HepG2 (cell line): ENCODE data around the gene RARG. TPM values are rescaled to one million over a fixed set of nuclear protein-coding genes. Genes with fewer than 3 reads are reported as not detected.

Experiments used
- ARHGAP35 ChIP-seq: sonication (generic); formaldehyde crosslinking; IDR thresholded peaks from 2 replicates; pipeline ENCODE4 v1.9.0; 2022; ENCODE audit warnings: mild to moderate bottlenecking, inconsistent platforms, moderate library complexity, missing genetic modification reagents, borderline replicate concordance
- CTCF ChIP-seq: sonication (generic); formaldehyde crosslinking; IDR thresholded peaks from 2 replicates; pipeline ENCODE4 v1.5.0; 2020; ENCODE audit warnings: mild to moderate bottlenecking, missing genetic modification reagents, moderate library complexity
- DNMT1 ChIP-seq: sonication (generic); formaldehyde crosslinking; IDR thresholded peaks from 2 replicates; pipeline ENCODE4 v1.5.1; 2020; ENCODE audit warnings: mild to moderate bottlenecking, missing genetic modification reagents
- ERF ChIP-seq: IDR thresholded peaks from 2 replicates; pipeline ENCODE4 v1.6.1; 2018; ENCODE audit warnings: missing biosample characterization, missing genetic modification reagents
- FOXC1 ChIP-seq: sonication (generic); formaldehyde crosslinking; IDR thresholded peaks from 2 replicates; pipeline ENCODE4 v1.8.0; 2022; ENCODE audit warnings: mild to moderate bottlenecking, missing genetic modification reagents, borderline replicate concordance
- GABPA ChIP-seq, 2 experiments: IDR thresholded peaks; 2 replicates each; pipeline ENCODE4 v1.6.1; 2011 to 2016; ENCODE audit warnings: low read depth in 2 of 2, low read length in 1 of 2, missing biosample characterization in 1 of 2, missing genetic modification characterization in 1 of 2
- GABPB1 ChIP-seq: IDR thresholded peaks from 2 replicates; pipeline ENCODE4 v1.6.1; 2016; ENCODE audit warnings: mild to moderate bottlenecking, missing genetic modification reagents, moderate library complexity, missing compliant biosample characterization
- HBP1 ChIP-seq: IDR thresholded peaks from 2 replicates; pipeline ENCODE4 v1.6.1; 2016; ENCODE audit warnings: low read depth, control low read depth
- HCFC1 ChIP-seq: fragments of 150-350 bp; IDR thresholded peaks from 2 replicates; pipeline ENCODE4 v1.6.1; 2014; ENCODE audit warnings: low read depth, low read length
- HDAC6 ChIP-seq: fragments of 200-600 bp; sonication (generic); IDR thresholded peaks from 2 replicates; pipeline ENCODE4 v1.7.0; 2017; ENCODE audit warnings: mild to moderate bottlenecking, antibody characterized with exemption, low read length, low read depth
- JARID2 ChIP-seq: sonication (generic); formaldehyde crosslinking; IDR thresholded peaks from 2 replicates; pipeline ENCODE4 v1.8.1; 2023; ENCODE audit warnings: missing genetic modification reagents, inconsistent platforms; ENCODE audit not compliant: insufficient replicate concordance
- KLF6 ChIP-seq: IDR thresholded peaks from 2 replicates; pipeline ENCODE4 v1.8.0; 2016; ENCODE audit warnings: missing biosample characterization, missing genetic modification reagents
- MAZ ChIP-seq, 2 experiments: sonication (generic) in 1 of 2; formaldehyde crosslinking in 1 of 2; IDR thresholded peaks; 2 replicates each; pipeline versions ENCODE4 v1.5.0 to v1.6.1; 2012 to 2020; ENCODE audit warnings: low read depth in 2 of 2, mild to moderate bottlenecking in 2 of 2, borderline replicate concordance in 1 of 2, improper control_type of control experiment in 1 of 2, low read length in 1 of 2, missing genetic modification reagents in 1 of 2, moderate library complexity in 1 of 2
- PAF1 ChIP-seq: IDR thresholded peaks from 2 replicates; pipeline ENCODE4 v1.6.1; 2016; ENCODE audit warnings: missing genetic modification reagents, missing compliant biosample characterization
- REXO4 ChIP-seq: sonication (generic); formaldehyde crosslinking; IDR thresholded peaks from 2 replicates; pipeline ENCODE4 v1.8.0; 2022; ENCODE audit warnings: missing genetic modification reagents, mild to moderate bottlenecking, borderline replicate concordance
- RNF2 ChIP-seq: fragments of 450-650 bp; conservative IDR thresholded peaks from 2 replicates; pipeline ENCODE4 v1.6.1; 2016; ENCODE audit warnings: low read depth
- RNF219 ChIP-seq: sonication (generic); formaldehyde crosslinking; IDR thresholded peaks from 2 replicates; pipeline ENCODE4 v1.5.0; 2020; ENCODE audit warnings: mild to moderate bottlenecking, missing genetic modification reagents
- SUZ12 ChIP-seq: fragments of 150-350 bp; IDR thresholded peaks from 2 replicates; pipeline ENCODE4 v1.6.1; 2014; ENCODE audit warnings: low read depth, low read length
- SYNCRIP ChIP-seq: fragments of 200-400 bp; formaldehyde crosslinking; IDR thresholded peaks from 2 replicates; pipeline ENCODE4 v1.6.1; 2018; ENCODE audit warnings: mild to moderate bottlenecking, low read depth, low read length; ENCODE audit not compliant: insufficient read depth
- TAF1 ChIP-seq: sonication (generic); formaldehyde crosslinking; IDR thresholded peaks from 2 replicates; pipeline ENCODE4 v1.4.0; 2020; ENCODE audit warnings: missing genetic modification reagents
- TOE1 ChIP-seq: sonication (generic); formaldehyde crosslinking; IDR thresholded peaks from 2 replicates; pipeline ENCODE4 v1.4.0; 2020; ENCODE audit warnings: mild to moderate bottlenecking, missing genetic modification reagents
- ZBTB26 ChIP-seq: IDR thresholded peaks from 2 replicates; pipeline ENCODE4 v1.6.1; 2016; ENCODE audit warnings: missing compliant biosample characterization, missing genetic modification reagents, borderline replicate concordance
- ZFP41 ChIP-seq: sonication (generic); formaldehyde crosslinking; IDR thresholded peaks from 2 replicates; pipeline ENCODE4 v1.4.0; 2020; ENCODE audit warnings: mild to moderate bottlenecking, missing genetic modification reagents, borderline replicate concordance
- ZNF331 ChIP-seq: sonication (generic); formaldehyde crosslinking; IDR thresholded peaks from 2 replicates; pipeline ENCODE4 v1.4.0; 2020; ENCODE audit warnings: missing genetic modification reagents
- ZNF772 ChIP-seq: sonication (generic); formaldehyde crosslinking; IDR thresholded peaks from 2 replicates; pipeline ENCODE4 v1.5.0; 2020; ENCODE audit warnings: mild to moderate bottlenecking, missing genetic modification reagents
- polyA plus RNA-seq, 8 experiments: library from polyadenylated mRNA; depleted of rRNA in 3 of 8; stranded (reverse) in 7 of 8; unstranded in 1 of 8; fragments of >200 nt; fragmentation: Illumina TruSeq in 4 of 8; extraction: Trizol in 4 of 8; gene quantifications; 2 replicates each; pipeline versions ENCODE4 v1.2.1 to v1.2.3, GENCODE V29; 2011 to 2016; ENCODE audit warnings: low read depth in 4 of 8, missing spikeins in 1 of 8, mixed read lengths in 1 of 8; ENCODE audit not compliant: insufficient read depth in 1 of 8
- total RNA-seq, 5 experiments: library from RNA; depleted of rRNA; stranded (reverse); fragments of >200 nt; fragmentation: Illumina TruSeq; extraction: Trizol; gene quantifications; 2 replicates each; pipeline ENCODE4 v1.2.3, GENCODE V29; 2016; ENCODE audit warnings: low read depth in 1 of 5

The RARG gene
- total and polyA plus RNA-seq, 2 of the 13 experiments (the other 11 are each of a cell fraction or from before 2014, with no cell fraction given) = 0.77 to 1.5 TPM

- TF ChIP-seq ZBTB26 (CRISPR knock-in tag) (no peak), TAF1 (CRISPR knock-in tag) (no peak), RNF219 (no peak), ZNF331 (CRISPR knock-in tag) (0 out of 2 replicates have a peak, but pooled peaks have one; percentile 22), ARHGAP35 (0 out of 2 replicates have a peak, but pooled peaks have one; percentile 41), RNF2 (no peak), MAZ (IDR thresholded peaks at IDR 0.05; ENCODE audit: borderline replicate concordance, low read depth, low read length) (no peak), MAZ (CRISPR knock-in tag; IDR thresholded peaks at IDR 0.05; ENCODE audit: low read depth) (peak; percentile 80), HDAC6 (no peak), REXO4 (CRISPR knock-in tag) (no peak), DNMT1 (CRISPR knock-in tag) (no peak), KLF6 (no peak), TOE1 (CRISPR knock-in tag) (no peak), CTCF (CRISPR knock-in tag) (peak; percentile 98), JARID2 (CRISPR knock-in tag) (no peak), PAF1 (CRISPR knock-in tag) (no peak), FOXC1 (CRISPR knock-in tag) (0 out of 2 replicates have a peak, but pooled peaks have one; percentile 30), ERF (CRISPR knock-in tag) (0 out of 2 replicates have a peak, but pooled peaks have one; percentile 49), HCFC1 (0 out of 2 replicates have a peak, but pooled peaks have one; percentile 34), SUZ12 (no peak), ZNF772 (CRISPR knock-in tag) (no peak), HBP1 (0 out of 2 replicates have a peak, but pooled peaks have one; percentile 55), GABPB1 (CRISPR knock-in tag) (peak; percentile 53; the same call in 1 of the 2 replicates), GABPA (IDR thresholded peaks at IDR 0.05; ENCODE audit: low read depth, low read length) (no peak), GABPA (CRISPR knock-in tag; IDR thresholded peaks at IDR 0.05; ENCODE audit: low read depth) (no peak), SYNCRIP (no peak), ZFP41 (CRISPR knock-in tag) (no peak)
Observed at GRCh38 chr12:53213348-53213747, 18.7 kb downstream of the RARG start (continued).
